IMR-90 (cell line): Measurements from ENCODE around the gene PLXNC1. TPM values are rescaled to one million over a fixed set of nuclear protein-coding genes. Genes with fewer than 3 reads are reported as not detected.

Experiments used
- ATAC-seq: fragments of 200-7000 bp; cut with Tn5 transposase; 2 replicates; pipeline ENCODE4 v1.9.1; 2020; ENCODE audit warnings: low read depth, mild to moderate bottlenecking, moderate library complexity
- BruUV-seq: library from RNA; stranded (reverse); fragments of 400-500 nt; replicated peaks from 2 replicates; lab custom pipeline; 2021; lab: Mats Ljungman, UMichigan
- CTCF ChIA-PET: fragments of 300-600 bp; formaldehyde crosslinking; extraction: SDS; loops from one replicate; lab custom pipeline; 2021; ENCODE audit warnings: antibody characterized with exemption; lab: Yijun Ruan, JAX
- POLR2A ChIA-PET: fragments of 300-600 bp; sonication (Branson Sonifier 250); formaldehyde crosslinking; loops from one replicate; lab custom pipeline; 2022; ENCODE audit warnings: antibody characterized with exemption; ENCODE audit not compliant: unreplicated experiment; lab: Charles Lee
- DNase-seq: peaks from one replicate; pipeline ENCODE4 v3.0.0; 2013
- H2AFZ ChIP-seq: replicated peaks from 2 replicates; pipeline ENCODE3; 2013; ENCODE audit warnings: low read length, mild to moderate bottlenecking; ENCODE audit not compliant: poor library complexity
- H2AK5ac ChIP-seq: 2 replicates; pipeline ENCODE4 v1.6.1; 2013; ENCODE audit warnings: low read depth, low read length, inconsistent platforms
- H2AK9ac ChIP-seq: replicated peaks from 2 replicates; pipeline ENCODE3; 2013; ENCODE audit warnings: mild to moderate bottlenecking, low read depth, low read length, moderate library complexity; ENCODE audit not compliant: poor library complexity
- H2BK120ac ChIP-seq: 2 replicates; pipeline ENCODE4 v1.6.1; 2013; ENCODE audit warnings: low read depth, low read length, inconsistent platforms
- H2BK15ac ChIP-seq: 3 replicates; pipeline ENCODE4 v1.6.1; 2013; ENCODE audit warnings: low read depth, low read length, inconsistent platforms
- H2BK20ac ChIP-seq: 2 replicates; pipeline ENCODE4 v1.6.1; 2013; ENCODE audit warnings: low read depth, mild to moderate bottlenecking, inconsistent platforms, low read length, moderate library complexity
- H2BK5ac ChIP-seq: 2 replicates; pipeline ENCODE4 v1.6.1; 2013; ENCODE audit warnings: mild to moderate bottlenecking, low read depth, low read length, inconsistent platforms; ENCODE audit not compliant: poor library complexity, severe bottlenecking
- H3K14ac ChIP-seq: replicated peaks from 2 replicates; pipeline ENCODE4 v1.6.1; 2013; ENCODE audit warnings: low read depth, low read length, inconsistent platforms
- H3K18ac ChIP-seq: 2 replicates; pipeline ENCODE4 v1.6.1; 2013; ENCODE audit warnings: low read depth, low read length, control low read depth
- H3K23ac ChIP-seq: 2 replicates; pipeline ENCODE4 v1.6.1; 2013; ENCODE audit warnings: low read depth, low read length, inconsistent platforms
- H3K27ac ChIP-seq: 2 replicates; pipeline ENCODE4 v1.5.1; 2013; ENCODE audit warnings: mild to moderate bottlenecking, control low read depth, low read length; ENCODE audit not compliant: insufficient read depth
- H3K27me3 ChIP-seq: 2 replicates; pipeline ENCODE4 v1.6.1; 2013; ENCODE audit warnings: low read length; ENCODE audit not compliant: control insufficient read depth, insufficient read depth
- H3K36me3 ChIP-seq: 2 replicates; pipeline ENCODE4 v1.6.1; 2013; ENCODE audit warnings: low read length, mixed read lengths; ENCODE audit not compliant: control insufficient read depth, insufficient read depth
- H3K4ac ChIP-seq: 2 replicates; pipeline ENCODE4 v1.6.1; 2013; ENCODE audit warnings: low read depth, low read length, inconsistent platforms
- H3K4me1 ChIP-seq: 2 replicates; pipeline ENCODE4 v1.6.1; 2013; ENCODE audit warnings: low read length, mixed read lengths; ENCODE audit not compliant: control insufficient read depth, insufficient read depth
- H3K4me2 ChIP-seq: 2 replicates; pipeline ENCODE4 v1.6.1; 2013; ENCODE audit warnings: low read depth, mild to moderate bottlenecking, control low read depth, low read length, moderate library complexity
- H3K4me3 ChIP-seq: 2 replicates; pipeline ENCODE4 v1.5.1; 2013; ENCODE audit warnings: low read depth, mild to moderate bottlenecking, control low read depth, low read length, moderate library complexity; ENCODE audit not compliant: insufficient read depth
- H3K56ac ChIP-seq: 2 replicates; pipeline ENCODE4 v1.6.1; 2013; ENCODE audit warnings: low read length, inconsistent platforms; ENCODE audit not compliant: insufficient read depth; ENCODE audit errors: extremely low read depth
- H3K79me1 ChIP-seq, 2 experiments: 2 replicates each; pipeline ENCODE4 v1.6.1; 2013; ENCODE audit warnings: low read length in 2 of 2, inconsistent platforms in 1 of 2, low read depth in 1 of 2
- H3K9ac ChIP-seq: 2 replicates; pipeline ENCODE4 v1.6.1; 2013; ENCODE audit warnings: low read depth, low read length, control low read depth
- H3K9me1 ChIP-seq: 2 replicates; pipeline ENCODE4 v1.6.1; 2013; ENCODE audit warnings: low read length, inconsistent platforms; ENCODE audit not compliant: insufficient read depth
- H3K9me3 ChIP-seq: 2 replicates; pipeline ENCODE4 v1.6.1; 2013; ENCODE audit warnings: low read length; ENCODE audit not compliant: control insufficient read depth, insufficient read depth
- H4K20me1 ChIP-seq: 2 replicates; pipeline ENCODE4 v1.6.1; 2013; ENCODE audit warnings: low read length, inconsistent platforms; ENCODE audit not compliant: insufficient read depth
- H4K5ac ChIP-seq: 2 replicates; pipeline ENCODE4 v1.6.1; 2013; ENCODE audit warnings: mild to moderate bottlenecking, low read depth, low read length, control low read depth
- H4K8ac ChIP-seq, 2 experiments: 2 replicates each; pipeline ENCODE4 v1.6.1; 2013; ENCODE audit warnings: low read depth in 2 of 2, low read length in 2 of 2, control low read depth in 1 of 2, inconsistent platforms in 1 of 2
- H4K91ac ChIP-seq: 2 replicates; pipeline ENCODE4 v1.6.1; 2013; ENCODE audit warnings: low read depth, low read length, inconsistent platforms; ENCODE audit not compliant: insufficient read depth
- BHLHE40 ChIP-seq: fragments of 150-350 bp; IDR thresholded peaks from 2 replicates; pipeline ENCODE4 v1.6.1; 2016; ENCODE audit warnings: mild to moderate bottlenecking, low read depth, low read length
- CEBPB ChIP-seq: IDR thresholded peaks from 2 replicates; pipeline ENCODE4 v1.6.1; 2012; ENCODE audit warnings: low read depth, low read length, improper control_type of control experiment
- CHD1 ChIP-seq: IDR thresholded peaks from 2 replicates; pipeline ENCODE4 v1.6.1; 2012; ENCODE audit warnings: low read depth, low read length, improper control_type of control experiment
- FOS ChIP-seq: fragments of 150-350 bp; IDR thresholded peaks from 2 replicates; pipeline ENCODE4 v1.6.1; 2016; ENCODE audit warnings: low read depth, low read length
- MAFK ChIP-seq: IDR thresholded peaks from 2 replicates; pipeline ENCODE4 v1.6.1; 2012; ENCODE audit warnings: low read depth, low read length, improper control_type of control experiment
- MAZ ChIP-seq: IDR thresholded peaks from 2 replicates; pipeline ENCODE4 v1.6.1; 2012; ENCODE audit warnings: low read depth, mild to moderate bottlenecking, low read length, improper control_type of control experiment, moderate library complexity, borderline replicate concordance
- MXI1 ChIP-seq: IDR thresholded peaks from 2 replicates; pipeline ENCODE4 v1.6.1; 2012; ENCODE audit warnings: low read depth, mild to moderate bottlenecking, low read length, moderate library complexity, borderline replicate concordance
- NFE2L2 ChIP-seq: fragments of 150-350 bp; IDR thresholded peaks from 2 replicates; pipeline ENCODE4 v1.6.1; 2016; ENCODE audit warnings: low read depth, mild to moderate bottlenecking, low read length
- POLR2A ChIP-seq: IDR thresholded peaks from 2 replicates; pipeline ENCODE4 v1.6.1; 2012; ENCODE audit warnings: mild to moderate bottlenecking, low read depth, low read length
- RAD21 ChIP-seq: IDR thresholded peaks from 2 replicates; pipeline ENCODE4 v1.6.1; 2012; ENCODE audit warnings: low read length, improper control_type of control experiment
- RCOR1 ChIP-seq: IDR thresholded peaks from 2 replicates; pipeline ENCODE4 v1.6.1; 2012; ENCODE audit warnings: mild to moderate bottlenecking, low read length, improper control_type of control experiment; ENCODE audit not compliant: insufficient replicate concordance
- RFX5 ChIP-seq: IDR thresholded peaks from 2 replicates; pipeline ENCODE4 v1.8.0; 2012; ENCODE audit warnings: low read depth, mild to moderate bottlenecking, low read length, moderate library complexity
- SMC3 ChIP-seq: fragments of 150-350 bp; IDR thresholded peaks from 2 replicates; pipeline ENCODE4 v1.6.1; 2016; ENCODE audit warnings: low read depth, mild to moderate bottlenecking, antibody characterized with exemption, low read length, moderate library complexity
- USF2 ChIP-seq: fragments of 150-350 bp; IDR thresholded peaks from 2 replicates; pipeline ENCODE4 v1.6.1; 2017; ENCODE audit warnings: mild to moderate bottlenecking, antibody characterized with exemption, low read length, low read depth
- WGBS, 2 experiments: methylation state at CpG; one replicate each; pipeline versions ENCODE4 v1.1.5 to v1.1.7; 2013; ENCODE audit warnings: missing lambda C conversion rate in 2 of 2; ENCODE audit not compliant: insufficient read length in 1 of 2; ENCODE audit errors: extremely low coverage in 2 of 2; 5-methylcytosine and 5-hydroxymethylcytosine counted together
- dilution Hi-C: fragments of 300-500 bp; cut with HindIII; formaldehyde crosslinking; loops from one replicate; pipeline ENCODE4 v1.14.3; 2018; ENCODE audit warnings: low sequenced_read_pairs; ENCODE audit not compliant: unreplicated experiment
- in situ Hi-C: fragments of 300-500 bp; cut with MboI; formaldehyde crosslinking; loops from 3 replicates; pipeline ENCODE4 v1.14.3; 2019; ENCODE audit warnings: low sequenced_read_pairs, inconsistent platforms, mixed read lengths
- intact Hi-C: fragments of 100-400 bp; cut with micrococcal nuclease; formaldehyde crosslinking; loops from 2 replicates; pipeline ENCODE4 v1.10.0; 2022
- polyA plus RNA-seq, 3 experiments: library from polyadenylated mRNA; depleted of rRNA; stranded (reverse); fragments of >200 nt; gene quantifications; 2 replicates each; pipeline ENCODE4 v1.2.3, GENCODE V29; 2012; ENCODE audit warnings: low replicate concordance in 1 of 3
- total RNA-seq: library from RNA; depleted of rRNA; stranded (reverse); fragments of >200 nt; gene quantifications from 2 replicates; pipeline ENCODE4 v1.2.3, GENCODE V29; 2012
- TF ChIP-seq, protein P1 (sequence below): fragments of 150-350 bp; IDR thresholded peaks from 2 replicates; pipeline ENCODE4 v1.6.1; 2016; ENCODE audit warnings: low read depth, mild to moderate bottlenecking, low read length, moderate library complexity, borderline replicate concordance
- TF ChIP-seq, protein P2 (sequence below): conservative IDR thresholded peaks from 2 replicates; pipeline ENCODE4 v1.5.1; 2012; ENCODE audit warnings: mild to moderate bottlenecking, low read depth, low read length, improper control_type of control experiment

The PLXNC1 gene
- total and polyA plus RNA-seq, 2 of the 4 experiments (the other 2 are of a cell fraction) = 1.0 to 1.6 TPM

GRCh38 chr12:94171595-94171930 lies 23.2 kb downstream of the PLXNC1 start:
- ATAC-seq = no peak
- H3K9ac ChIP-seq = no peak overlapping the region

More at GRCh38 chr12:94171595-94171930, 23.2 kb downstream of the PLXNC1 start:
- ChIA-PET POLR2A (no interaction called here), CTCF (no interaction called here)
- H4K20me1 ChIP-seq = no peaks in the 10 kb centered on the region
- H3K4ac ChIP-seq = peak overlapping the region; percentile 88
- peak overlapping the region; percentile 0 for H2BK5ac ChIP-seq
- no peak overlapping the region for H3K4me2 ChIP-seq
- peak overlapping the region; percentile 29 for H2AK9ac ChIP-seq
- peak overlapping the region; percentile 70 for H3K14ac ChIP-seq
- in situ Hi-C loops (no loop called here), intact Hi-C loops (loop anchor here (5.0 kb wide), 1 partner anchor 96 kb away; no protein-coding TSS in a partner anchor), dilution Hi-C loops (no loop called here)
- H4K5ac ChIP-seq = peak overlapping the region; percentile 94
- H2BK120ac ChIP-seq = peak overlapping the region; percentile 88
- H3K4me3 ChIP-seq = no peak overlapping the region
- peak overlapping the region; percentile 60; the same call in 2 of the 3 replicates for H2BK15ac ChIP-seq
- H4K91ac ChIP-seq = peak overlapping the region; percentile 86
- no peaks in the 10 kb centered on the region for H3K79me1 ChIP-seq
- H2AFZ ChIP-seq = peak overlapping the region; percentile 6
- H3K4me1 ChIP-seq = peaks cover 22% of the 10 kb centered on the region
- peak overlapping the region; percentile 95 for H3K18ac ChIP-seq
- peak overlapping the region; percentile 95 for H2BK20ac ChIP-seq
- no peaks in the 10 kb centered on the region for H3K36me3 ChIP-seq
- peaks cover 23% of the 10 kb centered on the region for H3K27me3 ChIP-seq
- peaks cover 6% of the 10 kb centered on the region; the same call in 1 of the 2 replicates for H3K9me1 ChIP-seq
- H3K9me3 ChIP-seq = peaks cover 2% of the 10 kb centered on the region; the same call in 1 of the 2 replicates
- H2AK5ac ChIP-seq = peak overlapping the region; percentile 88; the same call in 1 of the 2 replicates
- H4K8ac ChIP-seq = peak overlapping the region; percentile 69 to 74; a peak in 3 of 4 replicates
- DNase-seq = peak; percentile 43
- peak overlapping the region; percentile 51; the same call in 1 of the 2 replicates for H3K23ac ChIP-seq
- 67% methylated on average over 3 of the region's 5 CpGs; no CpG with 5 or more reads in 1 of the 2 experiments for WGBS, 2 experiments
- no TSS peak for BruUV-seq
- no peak overlapping the region for H3K56ac ChIP-seq
- peak overlapping the region; percentile 68; the same call in 1 of the 2 replicates for H3K27ac ChIP-seq
- TF ChIP-seq SMC3 (no peak), RCOR1 (no peak), RFX5 (no peak), CEBPB (no peak), FOS (no peak), MXI1 (no peak), NFE2L2 (no peak), CHD1 (no peak), POLR2A (no peak), MAZ (no peak), USF2 (no peak), MAFK (no peak), BHLHE40 (no peak), RAD21 (no peak)
- TF ChIP-seq, protein P1, sequence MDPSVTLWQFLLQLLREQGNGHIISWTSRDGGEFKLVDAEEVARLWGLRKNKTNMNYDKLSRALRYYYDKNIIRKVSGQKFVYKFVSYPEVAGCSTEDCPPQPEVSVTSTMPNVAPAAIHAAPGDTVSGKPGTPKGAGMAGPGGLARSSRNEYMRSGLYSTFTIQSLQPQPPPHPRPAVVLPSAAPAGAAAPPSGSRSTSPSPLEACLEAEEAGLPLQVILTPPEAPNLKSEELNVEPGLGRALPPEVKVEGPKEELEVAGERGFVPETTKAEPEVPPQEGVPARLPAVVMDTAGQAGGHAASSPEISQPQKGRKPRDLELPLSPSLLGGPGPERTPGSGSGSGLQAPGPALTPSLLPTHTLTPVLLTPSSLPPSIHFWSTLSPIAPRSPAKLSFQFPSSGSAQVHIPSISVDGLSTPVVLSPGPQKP = no peak
- TF ChIP-seq, protein P2, sequence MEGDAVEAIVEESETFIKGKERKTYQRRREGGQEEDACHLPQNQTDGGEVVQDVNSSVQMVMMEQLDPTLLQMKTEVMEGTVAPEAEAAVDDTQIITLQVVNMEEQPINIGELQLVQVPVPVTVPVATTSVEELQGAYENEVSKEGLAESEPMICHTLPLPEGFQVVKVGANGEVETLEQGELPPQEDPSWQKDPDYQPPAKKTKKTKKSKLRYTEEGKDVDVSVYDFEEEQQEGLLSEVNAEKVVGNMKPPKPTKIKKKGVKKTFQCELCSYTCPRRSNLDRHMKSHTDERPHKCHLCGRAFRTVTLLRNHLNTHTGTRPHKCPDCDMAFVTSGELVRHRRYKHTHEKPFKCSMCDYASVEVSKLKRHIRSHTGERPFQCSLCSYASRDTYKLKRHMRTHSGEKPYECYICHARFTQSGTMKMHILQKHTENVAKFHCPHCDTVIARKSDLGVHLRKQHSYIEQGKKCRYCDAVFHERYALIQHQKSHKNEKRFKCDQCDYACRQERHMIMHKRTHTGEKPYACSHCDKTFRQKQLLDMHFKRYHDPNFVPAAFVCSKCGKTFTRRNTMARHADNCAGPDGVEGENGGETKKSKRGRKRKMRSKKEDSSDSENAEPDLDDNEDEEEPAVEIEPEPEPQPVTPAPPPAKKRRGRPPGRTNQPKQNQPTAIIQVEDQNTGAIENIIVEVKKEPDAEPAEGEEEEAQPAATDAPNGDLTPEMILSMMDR = no peak
